ENCODE data around the gene C4orf17.

Gene C4orf17

GRCh38 chr4:99537674-99538073 lies 26.9 kb downstream of the C4orf17 start:
- no peak for DNase-seq

GRCh38 chr4:99540277-99540939 lies 29.6 kb downstream of the C4orf17 start:
- DNase-seq: no peak

- no peak for DNase-seq
Measured at GRCh38 chr4:99552872-99553271, 42.1 kb downstream of the C4orf17 start.

GRCh38 chr4:99563310-99564186 lies 52.7 kb downstream of the C4orf17 start, which contains the start of gene TRMT10A:
TRMT10A (minus strand) TSS chr4:99564039; CDS start chr4:99559338, 4,701 bp downstream.
- peak; percentile 92 for DNase-seq

- peak; percentile 72 for DNase-seq
Measured at GRCh38 chr4:99564921-99565320, 54.1 kb downstream of the C4orf17 start.

GRCh38 chr4:99571883-99572282 lies 61.1 kb downstream of the C4orf17 start:
- DNase-seq: no peak

- no peak for DNase-seq
Measured at GRCh38 chr4:99572527-99573240, 61.9 kb downstream of the C4orf17 start.

GRCh38 chr4:99573735-99574368 lies 63.0 kb downstream of the C4orf17 start:
- no peak for DNase-seq

GRCh38 chr4:99574530-99575324 lies 63.9 kb downstream of the C4orf17 start, which contains the start of gene MTTP:
MTTP (plus strand) TSS chr4:99574824; CDS start chr4:99574910, 86 bp downstream.
- no peak for DNase-seq

- no peak for DNase-seq
Measured at GRCh38 chr4:99578714-99579113, 67.9 kb downstream of the C4orf17 start.

GRCh38 chr4:99585516-99585915 lies 74.7 kb downstream of the C4orf17 start:
- DNase-seq: no peak

- no peak for DNase-seq
Measured at GRCh38 chr4:99586322-99586721, 75.5 kb downstream of the C4orf17 start.

- no peak for DNase-seq
Measured at GRCh38 chr4:99586797-99587196, 76.0 kb downstream of the C4orf17 start.

- no peak for DNase-seq
Measured at GRCh38 chr4:99587309-99587708, 76.5 kb downstream of the C4orf17 start.

GRCh38 chr4:99587803-99588202 lies 77.0 kb downstream of the C4orf17 start:
- DNase-seq: no peak

- no peak for DNase-seq
Measured at GRCh38 chr4:99591757-99592156, 80.9 kb downstream of the C4orf17 start.
